ENCODE data around the gene FRMPD4. TPM values are rescaled to one million over a fixed set of nuclear protein-coding genes. Genes with fewer than 3 reads are reported as not detected.
A peak's percentile ranks its signal among the peaks of the same experiment; 100 is the strongest.

Gene FRMPD4
- total RNA-seq, 1 donor from 2014 or later: 0.54 TPM

DNA sequence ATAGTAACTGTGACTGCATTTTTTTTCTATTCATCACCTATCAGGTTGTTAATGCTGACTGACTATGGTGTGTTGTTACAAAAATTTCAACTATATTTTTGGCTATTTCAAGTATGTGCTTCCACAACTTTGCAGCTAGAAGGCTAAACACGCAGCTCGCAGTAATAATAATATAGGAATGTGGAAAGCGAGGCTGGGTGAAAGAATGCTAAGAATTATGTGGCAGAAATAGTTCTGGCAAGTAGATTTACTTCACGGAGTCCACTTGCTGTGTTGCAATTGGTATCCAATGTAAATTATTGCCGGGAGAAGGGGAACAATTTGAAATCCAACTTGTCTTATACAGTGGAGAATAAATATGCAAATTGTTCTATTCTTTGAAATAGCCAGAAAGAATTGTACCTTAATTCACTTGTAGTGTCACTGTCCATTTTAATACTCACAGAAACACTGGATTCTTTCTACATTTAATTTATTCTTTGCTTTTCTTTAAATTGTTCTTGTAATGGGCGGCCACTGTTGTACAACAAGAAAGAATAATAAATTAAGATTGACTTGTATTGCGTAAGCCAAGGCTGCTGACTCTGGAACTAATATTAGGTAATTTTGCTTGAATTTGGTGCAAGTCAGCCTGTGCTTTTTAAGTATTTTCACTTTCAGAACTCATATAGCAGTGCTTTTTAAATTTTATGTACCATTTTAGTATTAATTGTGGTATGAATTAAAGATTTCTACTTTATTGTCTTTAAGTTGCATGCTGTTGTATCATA lies 154.9 kb downstream of the FRMPD4 start:
- H4K20me1 ChIP-seq (ENCODE audit: insufficient read depth, low read length): no peaks in the 10 kb centered on the region
- H3K9me3 ChIP-seq (ENCODE audit: insufficient read depth, low read depth, low read length): no peaks in the 10 kb centered on the region
- no peak overlapping the region for H3K4me3 Mint-ChIP-seq (ENCODE audit: unreplicated experiment)
- no peak overlapping the region for H3K27ac ChIP-seq (ENCODE audit: low read depth, low read length)
- DNase-seq (ENCODE audit: low read depth) (peak; percentile 39), FAIRE-seq (peak; percentile 43)
- no peaks in the 10 kb centered on the region for H3K27me3 ChIP-seq (ENCODE audit: insufficient read depth, low read length)
- H3K9me3 Mint-ChIP-seq (ENCODE audit: unreplicated experiment): no peaks in the 10 kb centered on the region
- H3K79me2 ChIP-seq (ENCODE audit: insufficient read depth, low read length): no peaks in the 10 kb centered on the region
- no peak overlapping the region for H3K27ac Mint-ChIP-seq (ENCODE audit: unreplicated experiment)
- H3K36me3 Mint-ChIP-seq (ENCODE audit: low read depth, unreplicated experiment): no peaks in the 10 kb centered on the region
- H3K36me3 ChIP-seq (ENCODE audit: insufficient read depth, low read length): no peaks in the 10 kb centered on the region
- H3K4me2 ChIP-seq (ENCODE audit: low read length): no peak overlapping the region
- H3K4me3 ChIP-seq (ENCODE audit: insufficient read depth, low read depth, low read length): no peak overlapping the region
- H3K27me3 Mint-ChIP-seq (ENCODE audit: low read depth, unreplicated experiment): no peaks in the 10 kb centered on the region
- H3K4me1 ChIP-seq (ENCODE audit: insufficient read depth, low read length): no peaks in the 10 kb centered on the region
- peaks cover 4% of the 10 kb centered on the region for H3K4me1 Mint-ChIP-seq (ENCODE audit: low read depth, unreplicated experiment)
- no peak overlapping the region for H2AFZ ChIP-seq (ENCODE audit: low read depth, low read length)
- H3K9ac ChIP-seq (ENCODE audit: low read length): no peak overlapping the region
- no peak for TF ChIP-seq EZH2 (IDR thresholded peaks at IDR 0.05; ENCODE audit: insufficient read depth, low read length)
- TF ChIP-seq, protein P1, sequence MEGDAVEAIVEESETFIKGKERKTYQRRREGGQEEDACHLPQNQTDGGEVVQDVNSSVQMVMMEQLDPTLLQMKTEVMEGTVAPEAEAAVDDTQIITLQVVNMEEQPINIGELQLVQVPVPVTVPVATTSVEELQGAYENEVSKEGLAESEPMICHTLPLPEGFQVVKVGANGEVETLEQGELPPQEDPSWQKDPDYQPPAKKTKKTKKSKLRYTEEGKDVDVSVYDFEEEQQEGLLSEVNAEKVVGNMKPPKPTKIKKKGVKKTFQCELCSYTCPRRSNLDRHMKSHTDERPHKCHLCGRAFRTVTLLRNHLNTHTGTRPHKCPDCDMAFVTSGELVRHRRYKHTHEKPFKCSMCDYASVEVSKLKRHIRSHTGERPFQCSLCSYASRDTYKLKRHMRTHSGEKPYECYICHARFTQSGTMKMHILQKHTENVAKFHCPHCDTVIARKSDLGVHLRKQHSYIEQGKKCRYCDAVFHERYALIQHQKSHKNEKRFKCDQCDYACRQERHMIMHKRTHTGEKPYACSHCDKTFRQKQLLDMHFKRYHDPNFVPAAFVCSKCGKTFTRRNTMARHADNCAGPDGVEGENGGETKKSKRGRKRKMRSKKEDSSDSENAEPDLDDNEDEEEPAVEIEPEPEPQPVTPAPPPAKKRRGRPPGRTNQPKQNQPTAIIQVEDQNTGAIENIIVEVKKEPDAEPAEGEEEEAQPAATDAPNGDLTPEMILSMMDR (IDR thresholded peaks at IDR 0.05; ENCODE audit: insufficient read depth, low read depth, low read length): no peak

DNA sequence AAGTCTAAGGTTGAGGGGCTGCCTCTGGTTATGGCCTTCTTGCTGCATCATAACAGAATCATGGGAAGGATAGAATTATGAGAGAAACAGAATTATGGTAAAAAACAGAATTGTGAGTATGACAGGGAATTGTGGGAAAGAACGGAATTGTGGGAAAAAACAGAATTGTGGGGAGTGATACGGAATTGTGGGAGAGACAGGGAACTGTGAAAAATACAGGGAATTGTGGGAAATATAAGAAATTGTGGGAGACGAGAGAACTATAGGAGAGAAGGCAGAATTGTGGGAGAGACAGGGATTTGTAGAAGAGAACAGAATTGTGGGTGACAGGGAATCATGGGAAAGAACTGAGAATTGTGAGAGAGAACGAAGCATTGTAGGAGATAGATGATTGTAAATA lies 159.1 kb downstream of the FRMPD4 start:
- Histone ChIP-seq H3K9me3 (ENCODE audit: insufficient read depth, low read depth, low read length) (no peaks in the 10 kb centered on the region), H3K4me2 (ENCODE audit: low read length) (no peak overlapping the region), H2AFZ (ENCODE audit: low read depth, low read length) (no peak overlapping the region), H3K79me2 (ENCODE audit: insufficient read depth, low read length) (no peaks in the 10 kb centered on the region), H3K9ac (ENCODE audit: low read length) (no peak overlapping the region), H3K4me3 (ENCODE audit: insufficient read depth, low read depth, low read length) (no peak overlapping the region), H4K20me1 (ENCODE audit: insufficient read depth, low read length) (no peaks in the 10 kb centered on the region), H3K27me3 (ENCODE audit: insufficient read depth, low read length) (no peaks in the 10 kb centered on the region), H3K27ac (ENCODE audit: low read depth, low read length) (no peak overlapping the region), H3K36me3 (ENCODE audit: insufficient read depth, low read length) (no peaks in the 10 kb centered on the region), H3K4me1 (ENCODE audit: insufficient read depth, low read length) (no peaks in the 10 kb centered on the region)
- no peaks in the 10 kb centered on the region for H3K9me3 Mint-ChIP-seq (ENCODE audit: unreplicated experiment)
- H3K36me3 Mint-ChIP-seq (ENCODE audit: low read depth, unreplicated experiment): no peaks in the 10 kb centered on the region
- TF ChIP-seq, protein P1 (IDR thresholded peaks at IDR 0.05; ENCODE audit: insufficient read depth, low read depth, low read length): no peak
- TF ChIP-seq EZH2 (IDR thresholded peaks at IDR 0.05; ENCODE audit: insufficient read depth, low read length): no peak
- FAIRE-seq: no peak
- no peak overlapping the region for H3K4me3 Mint-ChIP-seq (ENCODE audit: unreplicated experiment)
- H3K27ac Mint-ChIP-seq (ENCODE audit: unreplicated experiment): no peak overlapping the region
- H3K27me3 Mint-ChIP-seq (ENCODE audit: low read depth, unreplicated experiment): no peaks in the 10 kb centered on the region
- H3K4me1 Mint-ChIP-seq (ENCODE audit: low read depth, unreplicated experiment): peaks cover 4% of the 10 kb centered on the region
- DNase-seq (ENCODE audit: low read depth): no peak

- no peak overlapping the region for H3K4me2 ChIP-seq (ENCODE audit: low read length)
- no peak for FAIRE-seq
- Mint-ChIP-seq H3K9me3 (ENCODE audit: unreplicated experiment) (no peaks in the 10 kb centered on the region), H3K27ac (ENCODE audit: unreplicated experiment) (no peak overlapping the region), H3K27me3 (ENCODE audit: low read depth, unreplicated experiment) (no peaks in the 10 kb centered on the region), H3K36me3 (ENCODE audit: low read depth, unreplicated experiment) (no peaks in the 10 kb centered on the region), H3K4me1 (ENCODE audit: low read depth, unreplicated experiment) (no peaks in the 10 kb centered on the region), H3K4me3 (ENCODE audit: unreplicated experiment) (no peak overlapping the region)
- H3K27ac ChIP-seq (ENCODE audit: low read depth, low read length): no peak overlapping the region
- H3K9me3 ChIP-seq (ENCODE audit: insufficient read depth, low read depth, low read length): no peaks in the 10 kb centered on the region
- H3K36me3 ChIP-seq (ENCODE audit: insufficient read depth, low read length): no peaks in the 10 kb centered on the region
- no peaks in the 10 kb centered on the region for H3K79me2 ChIP-seq (ENCODE audit: insufficient read depth, low read length)
- no peaks in the 10 kb centered on the region for H3K27me3 ChIP-seq (ENCODE audit: insufficient read depth, low read length)
- H3K4me3 ChIP-seq (ENCODE audit: insufficient read depth, low read depth, low read length): no peak overlapping the region
- H3K4me1 ChIP-seq (ENCODE audit: insufficient read depth, low read length): no peaks in the 10 kb centered on the region
- TF ChIP-seq, protein P1 (IDR thresholded peaks at IDR 0.05; ENCODE audit: insufficient read depth, low read depth, low read length): no peak
- TF ChIP-seq EZH2 (IDR thresholded peaks at IDR 0.05; ENCODE audit: insufficient read depth, low read length): no peak
- H4K20me1 ChIP-seq (ENCODE audit: insufficient read depth, low read length): no peaks in the 10 kb centered on the region
- no peak for DNase-seq (ENCODE audit: low read depth)
- no peak overlapping the region for H3K9ac ChIP-seq (ENCODE audit: low read length)
- no peak overlapping the region for H2AFZ ChIP-seq (ENCODE audit: low read depth, low read length)
These were observed 163.0 kb downstream of the FRMPD4 start for GRCh38 chrX:12301288-12301687.

Measured in astrocyte (in vitro differentiated cells and primary cell).